GM21360 (cell line): ENCODE results near the gene RIMS1.
"Not testable (repeated sequence)": the region's sequence is repeated elsewhere in the genome, so short reads cannot be mapped to it uniquely, and the experiment has no call there.

Experiments used
- ATAC-seq: cut with Tn5 transposase; IDR thresholded peaks from one replicate; pipeline ENCODE4 v1.9.1; 2021; ENCODE audit warnings: mild to moderate bottlenecking, moderate library complexity; ENCODE audit not compliant: unreplicated experiment

The RIMS1 gene

DNA sequence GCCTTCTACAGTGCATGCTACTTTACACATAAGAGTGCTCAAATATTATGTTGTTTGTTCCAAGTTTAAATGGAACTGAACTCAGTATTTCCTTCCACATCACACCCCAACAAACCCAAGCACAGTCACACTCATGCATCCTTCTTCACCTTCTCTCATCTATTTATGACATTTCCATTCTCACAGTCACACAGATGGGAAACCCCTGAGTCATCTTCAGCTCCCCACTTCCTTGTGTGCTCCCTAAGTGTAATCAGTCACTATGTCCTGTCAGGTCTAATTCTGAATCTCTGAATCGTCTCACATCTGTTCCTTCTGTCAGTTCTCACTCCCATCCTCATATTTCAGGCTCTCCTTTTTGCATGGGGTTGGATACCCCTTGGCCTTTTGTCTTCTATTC, 96.0 kb downstream of the RIMS1 start:
- peak; percentile 78 for ATAC-seq

DNA sequence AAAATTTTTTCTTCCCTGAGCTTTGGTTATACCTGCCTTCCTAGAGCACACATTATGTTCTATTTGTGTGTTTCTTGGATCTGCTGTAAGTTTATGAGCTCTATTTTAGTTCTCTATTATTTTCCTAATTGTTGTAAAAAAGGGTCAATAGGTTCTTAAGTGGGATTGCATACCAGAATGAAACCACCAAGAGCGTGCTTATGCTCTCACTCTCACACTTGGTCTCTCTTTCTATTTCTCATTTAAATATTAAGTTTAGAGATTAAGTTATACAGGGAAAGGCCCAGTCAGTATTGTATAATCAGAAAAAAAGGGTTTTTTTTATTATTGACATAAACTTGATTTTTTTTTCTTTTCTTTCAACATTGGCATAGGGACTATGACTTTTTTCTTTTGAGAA, 96.8 kb downstream of the RIMS1 start:
- ATAC-seq, result no peak

DNA sequence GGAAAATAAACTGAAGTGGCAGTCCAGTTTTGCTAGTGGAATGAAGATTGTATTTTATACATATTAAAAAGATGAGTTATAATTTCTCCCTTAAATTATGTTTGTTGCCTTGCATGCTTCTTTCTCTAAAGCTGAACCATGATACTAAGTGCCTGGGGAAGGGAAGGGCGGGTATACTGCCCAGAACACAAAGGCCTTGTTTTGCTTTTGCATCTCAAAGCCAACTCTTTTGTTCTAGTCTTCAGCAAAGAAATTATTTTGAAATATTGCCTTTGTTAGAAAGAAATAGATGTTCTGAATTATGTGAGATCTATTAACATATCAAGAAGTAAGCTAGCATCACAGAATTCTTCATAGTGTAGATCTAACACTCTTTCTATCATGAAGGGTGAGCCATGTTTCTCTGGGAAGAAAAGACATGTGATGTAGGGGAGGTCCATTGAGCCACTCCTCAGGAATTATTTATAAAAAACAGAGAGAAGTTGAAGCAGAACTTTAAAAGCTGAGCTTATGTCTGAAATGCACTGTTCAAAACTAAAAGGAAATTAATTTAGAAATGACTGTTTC, 108.4 kb downstream of the RIMS1 start:
- ATAC-seq, result no peak

DNA sequence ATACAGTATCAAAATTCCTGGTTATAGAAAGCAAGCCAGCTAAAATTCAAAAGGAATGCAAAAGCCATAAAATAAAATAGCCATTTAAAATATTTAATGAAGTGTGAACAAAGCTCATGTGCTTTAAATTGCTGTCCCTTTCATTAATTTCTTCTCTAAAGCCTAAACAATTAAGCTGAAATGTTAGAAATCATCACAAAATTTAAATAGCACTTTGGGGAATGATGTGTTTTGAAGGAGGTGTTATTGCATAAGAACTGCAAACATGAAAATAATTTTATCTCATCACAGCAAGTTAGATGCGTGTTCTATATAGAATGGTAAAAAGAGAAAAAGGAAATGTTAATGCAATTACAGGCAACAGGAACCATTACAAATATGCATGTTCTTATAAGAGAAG, 111.0 kb downstream of the RIMS1 start:
- no peak for ATAC-seq

DNA sequence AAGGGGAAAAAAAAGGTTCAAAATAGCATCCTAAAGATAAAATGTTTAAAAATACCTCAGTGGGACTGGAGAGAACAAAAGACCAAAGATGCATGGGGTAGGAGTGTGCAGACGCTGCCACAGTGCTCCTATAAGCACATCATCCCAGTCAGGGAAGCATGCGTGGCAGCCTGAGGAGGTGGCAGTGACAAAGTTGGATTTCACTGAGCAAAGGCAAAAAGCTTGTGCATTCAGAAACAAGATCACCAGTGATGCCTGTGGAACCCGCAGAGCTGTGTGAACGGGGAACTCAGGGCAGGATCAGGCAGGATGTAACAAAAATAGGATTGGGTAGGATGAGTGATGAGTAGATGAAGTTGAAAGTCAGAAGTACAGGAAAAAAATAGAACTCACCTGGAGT, 116.1 kb downstream of the RIMS1 start:
- ATAC-seq, result no peak

DNA sequence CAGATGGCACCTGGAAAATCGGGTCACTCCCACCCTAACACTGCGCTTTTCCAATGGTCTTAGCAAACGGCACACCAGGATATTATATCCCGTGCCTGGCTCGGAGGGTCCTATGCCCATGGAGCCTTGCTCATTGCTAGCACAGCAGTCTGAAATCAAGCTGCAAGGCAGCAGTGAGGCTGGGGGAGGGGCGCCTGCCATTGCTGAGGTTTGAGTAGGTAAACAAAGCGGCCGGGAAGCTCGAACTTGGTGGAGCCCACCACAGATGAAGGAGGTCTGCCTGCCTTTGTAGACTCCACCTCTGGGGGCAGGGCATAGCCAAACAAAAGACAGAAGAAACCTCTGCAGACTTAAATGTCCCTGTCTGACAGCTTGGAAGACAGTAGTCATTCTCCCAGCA, 120.2 kb downstream of the RIMS1 start:
- ATAC-seq, result not testable (repeated sequence)

DNA sequence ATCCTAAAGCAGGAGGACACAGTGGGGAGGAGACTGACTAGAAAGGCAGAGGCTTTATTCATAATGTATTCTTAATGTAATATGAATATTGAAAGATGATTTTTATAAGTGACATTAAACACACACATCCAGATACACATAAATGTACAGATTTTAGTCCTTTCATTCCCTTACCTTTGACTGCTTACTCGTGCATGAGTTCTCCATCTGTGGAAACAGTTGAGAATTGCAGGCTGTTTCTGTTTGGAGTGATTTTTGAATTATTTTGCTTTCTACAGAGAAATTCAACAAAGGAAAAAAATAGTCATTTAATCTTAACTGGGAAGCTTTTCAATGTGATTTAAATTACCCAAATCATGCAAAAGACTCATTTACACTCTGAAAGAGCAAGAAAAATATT, 136.5 kb downstream of the RIMS1 start:
- no peak for ATAC-seq

DNA sequence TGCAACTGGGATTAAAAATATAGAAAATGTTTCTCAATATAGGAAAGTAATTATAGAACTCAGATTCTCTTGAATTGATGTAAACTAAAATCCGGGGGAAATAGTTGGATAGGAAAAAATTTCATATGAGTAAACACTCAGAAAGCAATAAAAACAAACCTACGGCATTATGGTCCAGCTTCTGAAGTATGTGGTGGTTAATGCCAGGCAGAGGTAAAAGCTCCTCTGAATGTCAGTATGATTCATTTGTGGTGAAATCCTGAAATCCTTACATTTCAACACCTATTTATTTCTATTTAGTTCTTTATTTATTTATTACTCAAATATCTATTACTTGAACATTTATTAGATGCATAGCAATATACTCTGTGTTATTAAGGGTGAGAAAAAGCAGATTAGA, 145.1 kb downstream of the RIMS1 start:
- ATAC-seq, result no peak

DNA sequence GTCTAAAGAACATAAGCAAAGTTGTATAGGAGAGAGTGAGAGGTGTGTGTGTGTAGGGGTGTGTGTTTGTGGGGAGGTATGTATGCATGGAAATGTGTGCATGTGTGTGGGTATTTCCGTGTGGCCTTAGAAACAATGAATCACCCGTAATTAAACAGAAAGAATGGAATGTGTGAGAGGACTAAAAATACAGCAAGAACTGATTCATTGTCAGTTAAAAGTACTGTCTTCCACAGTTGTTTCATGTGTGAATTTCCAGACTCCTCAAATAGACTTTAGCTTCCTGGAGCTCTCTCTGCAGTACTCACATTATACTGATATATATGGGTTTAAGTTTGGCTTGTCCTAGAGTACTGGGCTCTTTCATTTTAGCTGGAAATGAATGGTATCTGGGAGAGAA, 145.7 kb downstream of the RIMS1 start:
- no peak for ATAC-seq

DNA sequence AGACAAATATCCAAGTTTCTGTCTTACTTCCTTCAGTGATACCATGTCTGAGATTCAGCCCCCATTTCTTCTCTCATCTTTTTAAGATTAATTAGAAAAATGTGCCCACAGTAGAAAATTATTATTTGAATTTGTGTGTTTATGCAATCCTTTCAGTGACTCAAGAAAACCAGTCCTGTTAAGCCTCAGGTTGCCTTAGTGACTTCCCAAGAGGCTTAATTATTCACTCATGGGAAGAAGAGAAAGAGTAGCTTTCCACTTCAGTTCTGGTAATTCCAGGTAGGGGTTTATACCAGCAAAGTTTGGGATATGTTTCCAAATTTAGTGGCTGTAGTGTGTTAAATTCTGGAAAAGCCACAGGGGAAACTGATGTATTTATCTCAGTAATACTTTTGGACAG, 149.1 kb downstream of the RIMS1 start:
- ATAC-seq, result no peak

DNA sequence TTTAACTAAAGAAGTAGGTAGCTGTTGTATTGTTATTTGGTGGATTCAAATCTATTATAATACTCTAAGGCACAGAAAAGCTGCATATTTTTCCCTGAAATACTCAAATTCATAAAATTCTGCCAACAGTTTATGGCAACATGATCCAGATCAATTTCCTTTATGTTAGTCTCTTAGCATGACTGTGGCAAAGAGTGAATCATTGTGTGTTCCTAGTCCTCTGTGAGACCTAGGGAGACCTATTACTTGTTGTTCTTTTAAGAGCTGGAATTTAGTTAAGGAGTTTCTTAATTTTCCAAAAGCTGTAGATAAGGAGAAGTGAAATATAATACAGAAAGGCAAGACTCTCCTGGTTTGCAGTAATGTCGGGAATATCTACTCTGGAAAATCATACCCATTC, 149.6 kb downstream of the RIMS1 start:
- no peak for ATAC-seq

DNA sequence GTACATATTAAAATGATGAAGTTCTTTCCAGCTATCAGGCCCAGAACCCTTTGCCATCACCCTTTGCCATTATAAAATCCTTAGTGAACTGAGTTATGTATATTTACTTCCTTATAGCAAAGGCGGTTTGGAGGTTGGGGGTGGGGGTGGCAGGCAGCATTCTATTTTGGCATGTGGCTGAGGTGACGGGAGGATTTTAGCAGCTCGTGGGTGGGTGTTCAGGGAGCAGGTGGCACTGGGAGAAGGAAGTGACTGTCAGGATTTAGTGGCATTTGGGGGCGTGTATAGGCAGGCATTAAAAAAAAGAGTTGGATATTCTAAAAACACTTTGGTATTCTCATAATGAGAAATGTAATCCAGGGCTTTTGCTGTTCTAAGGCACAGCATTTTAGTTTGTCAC, 150.7 kb downstream of the RIMS1 start:
- ATAC-seq, result no peak

DNA sequence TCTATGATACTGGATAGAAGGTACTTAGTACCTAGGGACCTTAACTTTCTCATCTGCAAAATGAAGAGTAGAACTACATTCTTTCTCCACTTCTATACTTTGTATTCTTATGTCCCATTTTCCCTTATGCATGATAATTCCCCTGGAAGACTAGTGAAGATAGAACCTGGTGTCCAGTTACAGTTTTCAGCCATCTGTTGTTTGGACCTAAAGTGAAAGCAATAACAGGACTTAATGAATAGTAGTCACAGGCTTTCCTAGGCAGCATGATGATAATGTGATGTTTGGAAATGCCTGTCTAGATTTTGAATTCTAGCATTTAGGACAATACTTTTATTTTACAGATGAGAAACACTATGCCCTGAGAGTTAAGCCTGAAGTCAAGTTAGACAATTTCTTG, 153.8 kb downstream of the RIMS1 start:
- no peak for ATAC-seq

DNA sequence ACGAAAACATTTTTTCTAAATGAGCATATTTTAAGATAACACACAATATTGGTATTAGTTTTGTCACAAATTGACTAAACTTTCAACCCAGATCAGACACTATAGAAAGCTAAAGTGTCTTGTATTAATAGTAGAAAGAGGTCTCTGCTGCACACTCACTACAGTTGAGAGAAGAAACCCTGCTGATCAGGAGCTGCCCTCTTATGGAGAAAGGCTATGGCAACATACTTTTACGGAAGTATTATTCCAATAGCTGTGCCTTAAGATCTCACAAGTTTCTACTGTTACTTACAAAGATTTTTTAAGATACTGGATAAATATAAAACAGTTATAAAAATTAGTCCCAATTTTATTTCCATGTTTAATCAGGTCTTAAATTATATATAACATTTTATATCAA, 155.7 kb downstream of the RIMS1 start:
- ATAC-seq, result no peak

DNA sequence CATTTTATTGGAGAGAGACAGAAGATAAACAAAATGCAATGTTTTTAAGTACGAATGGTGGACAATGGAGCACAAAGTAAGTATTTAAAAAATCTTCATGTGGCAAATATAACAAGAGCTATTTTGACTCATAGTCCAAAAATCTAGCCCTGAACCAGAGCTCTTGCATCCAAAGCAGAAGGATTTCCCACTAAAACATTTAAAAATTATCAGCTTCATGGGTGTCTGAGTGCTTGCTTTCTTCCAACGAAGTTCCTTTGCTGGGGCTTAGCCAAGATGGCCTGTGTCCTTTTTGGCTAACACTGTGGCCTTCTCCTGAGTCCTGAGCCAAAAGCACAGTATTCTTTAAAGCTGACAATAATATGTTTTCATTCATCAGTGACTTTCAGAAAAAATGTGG, 161.7 kb downstream of the RIMS1 start:
- no peak for ATAC-seq

DNA sequence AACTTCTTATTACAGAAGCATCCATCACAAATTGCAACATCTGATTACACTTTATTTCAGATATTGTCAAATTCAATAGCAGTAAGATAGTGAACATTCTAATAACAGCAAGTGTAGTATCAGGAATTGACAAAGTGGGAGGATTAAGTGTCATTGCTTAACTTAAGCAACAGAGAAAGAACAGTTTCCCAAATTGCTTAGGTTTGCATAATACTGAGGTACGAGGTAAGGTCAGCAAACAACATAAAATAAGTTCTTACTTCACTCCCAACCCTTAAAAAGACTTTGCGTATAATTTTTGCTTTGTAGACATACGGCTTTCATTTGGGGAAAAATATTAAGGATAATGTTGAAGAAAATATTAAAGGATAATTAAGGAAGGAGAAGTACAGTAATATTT, 163.0 kb downstream of the RIMS1 start:
- no peak for ATAC-seq

DNA sequence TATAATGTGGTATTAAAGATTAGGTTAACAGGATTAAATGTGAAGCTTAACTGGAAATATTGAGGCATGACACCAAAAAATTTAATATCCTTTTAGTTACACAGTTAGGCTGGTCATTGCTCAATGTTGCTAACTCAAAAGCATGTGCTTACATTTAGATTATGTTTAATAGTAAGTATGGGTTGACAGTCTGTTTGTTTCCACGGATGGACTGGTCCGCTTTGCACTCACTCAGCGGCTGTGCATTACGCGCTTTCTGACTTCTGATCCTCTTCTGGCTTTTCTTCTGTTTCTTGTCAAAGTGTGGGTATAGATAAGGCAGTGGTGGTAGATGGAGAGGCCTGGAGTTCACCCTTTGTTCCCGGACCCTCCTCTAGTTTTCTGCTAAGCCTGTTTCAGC, 174.9 kb downstream of the RIMS1 start:
- ATAC-seq, result no peak

DNA sequence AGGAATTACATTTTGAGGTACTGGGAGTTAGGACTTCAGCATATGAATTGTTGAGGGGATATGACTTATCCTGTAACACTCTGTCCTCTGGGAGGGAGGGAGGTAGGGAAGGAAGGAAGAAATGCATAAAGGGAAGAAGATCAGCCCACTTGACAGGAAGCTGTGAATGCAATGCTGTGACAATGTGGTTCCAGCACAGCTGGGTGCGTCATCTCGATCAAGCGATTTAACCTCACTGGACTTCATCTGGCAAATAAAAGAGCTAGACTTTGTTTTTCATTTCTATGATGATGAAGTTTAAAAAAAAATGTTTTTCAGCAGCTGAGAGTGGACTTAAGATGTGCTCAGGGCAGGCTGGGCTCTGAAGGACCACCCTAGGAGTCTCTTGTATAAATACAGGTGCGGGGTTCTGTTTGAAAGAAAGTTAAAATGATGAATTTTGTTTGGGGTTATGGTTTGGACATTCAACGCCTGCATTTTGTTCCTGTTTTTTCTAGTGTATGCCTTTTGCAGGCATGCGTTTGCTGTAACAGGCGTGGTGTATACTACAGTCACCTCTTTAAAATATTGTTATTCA, 178.1 kb downstream of the RIMS1 start:
- ATAC-seq, result no peak

DNA sequence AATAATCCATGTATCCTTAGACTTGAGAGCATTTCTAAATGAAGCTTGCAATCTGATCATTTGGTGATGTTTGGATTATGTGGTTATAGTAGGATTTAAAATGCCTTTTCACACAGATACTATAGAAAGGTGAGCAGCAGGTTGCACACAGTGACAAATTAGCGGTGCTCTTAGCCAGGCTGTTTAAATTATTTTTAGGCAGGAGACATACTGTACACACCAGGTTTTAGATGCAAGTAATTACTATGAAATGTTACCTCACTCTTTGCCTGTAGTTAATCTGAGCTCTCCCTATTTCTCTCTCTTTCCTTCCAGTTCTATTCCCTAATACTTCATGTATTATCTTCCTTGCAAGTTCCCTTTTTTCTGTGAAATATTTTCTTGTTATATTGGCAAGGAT, 191.7 kb downstream of the RIMS1 start:
- ATAC-seq, result no peak

DNA sequence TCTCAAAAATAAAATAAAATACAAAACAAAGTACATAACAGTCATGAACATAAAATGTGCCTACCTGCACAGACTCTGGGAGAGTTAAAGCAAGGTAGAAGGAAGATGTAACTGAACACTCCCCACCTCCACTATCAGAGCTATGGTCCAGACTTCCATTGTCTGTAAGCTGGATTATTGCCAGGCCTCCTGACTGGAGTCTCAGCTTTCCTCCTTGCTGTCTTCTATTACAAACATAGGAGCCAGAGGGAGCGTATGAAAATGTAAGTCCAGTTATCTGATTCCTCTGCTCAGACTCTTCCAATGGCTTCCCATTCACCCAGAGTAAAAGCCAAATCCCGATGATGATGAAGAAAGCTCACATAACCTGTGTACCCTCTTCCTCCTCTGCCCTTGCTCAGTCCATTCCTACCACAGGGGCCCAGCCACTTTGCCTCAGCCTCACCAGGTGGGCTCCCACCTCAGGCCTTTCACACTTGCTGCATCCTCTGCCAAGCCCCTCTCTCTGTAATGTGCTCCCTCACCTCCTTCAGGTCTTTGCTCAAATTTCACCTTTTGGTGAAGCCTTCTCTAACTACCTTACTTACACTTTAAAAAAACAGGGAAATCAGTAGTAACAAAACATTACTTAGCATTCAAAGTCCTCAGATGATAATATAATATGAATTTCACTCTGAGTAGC, 194.1 kb downstream of the RIMS1 start:
- no peak for ATAC-seq

DNA sequence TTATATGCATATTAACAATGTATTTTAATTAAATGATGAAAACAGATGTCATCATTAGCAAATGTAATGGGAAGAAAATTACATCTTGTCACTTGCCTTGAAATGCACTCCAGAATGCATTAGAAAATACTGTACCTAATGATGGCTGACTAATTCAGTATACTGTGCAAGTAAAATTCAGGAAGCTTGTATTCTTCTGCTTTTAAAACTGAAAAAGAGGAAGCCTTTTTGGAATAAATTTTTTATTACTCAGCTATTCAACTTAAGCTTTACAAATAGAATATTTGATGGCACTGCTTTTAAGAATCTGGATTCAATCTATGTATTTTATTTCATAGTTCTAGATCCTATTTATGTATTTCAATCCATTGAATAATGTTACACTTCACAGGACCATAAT, 195.5 kb downstream of the RIMS1 start:
- ATAC-seq, result no peak

DNA sequence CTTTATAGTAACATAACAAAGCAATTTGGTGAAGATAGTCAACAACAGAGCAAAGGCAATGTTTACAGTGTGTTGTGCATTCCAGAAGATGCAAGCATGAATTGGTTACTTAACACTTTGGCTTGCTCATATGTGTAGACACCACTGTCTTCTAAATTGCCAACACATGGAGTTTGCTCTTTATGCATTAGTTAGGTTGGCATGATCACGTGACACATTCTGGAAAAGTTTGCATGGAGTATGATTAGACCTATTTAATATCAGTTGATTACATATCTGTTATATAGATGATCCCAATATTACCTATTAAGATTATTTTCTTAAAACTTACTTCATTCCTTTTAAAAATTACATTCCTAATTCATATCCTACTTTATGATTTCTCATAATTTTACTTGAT, 197.6 kb downstream of the RIMS1 start:
- ATAC-seq, result no peak
